IMR-90 (cell line): Measurements from ENCODE around the gene DNAJC4. TPM values are rescaled to one million over a fixed set of nuclear protein-coding genes. Genes with fewer than 3 reads are reported as not detected.
A peak's percentile ranks its signal among the peaks of the same experiment; 100 is the strongest.

Experiments
- ATAC-seq: fragments of 200-7000 bp; cut with Tn5 transposase; 2 replicates; pipeline ENCODE4 v1.9.1; 2020; ENCODE audit warnings: low read depth, mild to moderate bottlenecking, moderate library complexity
- BruUV-seq: library from RNA; stranded (reverse); fragments of 400-500 nt; replicated peaks from 2 replicates; lab custom pipeline; 2021; lab: Mats Ljungman, UMichigan
- CTCF ChIA-PET: fragments of 300-600 bp; formaldehyde crosslinking; extraction: SDS; loops from one replicate; lab custom pipeline; 2021; ENCODE audit warnings: antibody characterized with exemption; lab: Yijun Ruan, JAX
- POLR2A ChIA-PET: fragments of 300-600 bp; sonication (Branson Sonifier 250); formaldehyde crosslinking; loops from one replicate; lab custom pipeline; 2022; ENCODE audit warnings: antibody characterized with exemption; ENCODE audit not compliant: unreplicated experiment; lab: Charles Lee
- DNase-seq: peaks from one replicate; pipeline ENCODE4 v3.0.0; 2013
- H2AFZ ChIP-seq: replicated peaks from 2 replicates; pipeline ENCODE3; 2013; ENCODE audit warnings: low read length, mild to moderate bottlenecking; ENCODE audit not compliant: poor library complexity
- H2AK5ac ChIP-seq: 2 replicates; pipeline ENCODE4 v1.6.1; 2013; ENCODE audit warnings: low read depth, low read length, inconsistent platforms
- H2AK9ac ChIP-seq: replicated peaks from 2 replicates; pipeline ENCODE3; 2013; ENCODE audit warnings: mild to moderate bottlenecking, low read depth, low read length, moderate library complexity; ENCODE audit not compliant: poor library complexity
- H2BK120ac ChIP-seq: 2 replicates; pipeline ENCODE4 v1.6.1; 2013; ENCODE audit warnings: low read depth, low read length, inconsistent platforms
- H2BK15ac ChIP-seq: 3 replicates; pipeline ENCODE4 v1.6.1; 2013; ENCODE audit warnings: low read depth, low read length, inconsistent platforms
- H2BK20ac ChIP-seq: 2 replicates; pipeline ENCODE4 v1.6.1; 2013; ENCODE audit warnings: low read depth, mild to moderate bottlenecking, inconsistent platforms, low read length, moderate library complexity
- H2BK5ac ChIP-seq: 2 replicates; pipeline ENCODE4 v1.6.1; 2013; ENCODE audit warnings: mild to moderate bottlenecking, low read depth, low read length, inconsistent platforms; ENCODE audit not compliant: poor library complexity, severe bottlenecking
- H3K14ac ChIP-seq: replicated peaks from 2 replicates; pipeline ENCODE4 v1.6.1; 2013; ENCODE audit warnings: low read depth, low read length, inconsistent platforms
- H3K18ac ChIP-seq: 2 replicates; pipeline ENCODE4 v1.6.1; 2013; ENCODE audit warnings: low read depth, low read length, control low read depth
- H3K23ac ChIP-seq: 2 replicates; pipeline ENCODE4 v1.6.1; 2013; ENCODE audit warnings: low read depth, low read length, inconsistent platforms
- H3K27ac ChIP-seq: 2 replicates; pipeline ENCODE4 v1.5.1; 2013; ENCODE audit warnings: mild to moderate bottlenecking, control low read depth, low read length; ENCODE audit not compliant: insufficient read depth
- H3K27me3 ChIP-seq: 2 replicates; pipeline ENCODE4 v1.6.1; 2013; ENCODE audit warnings: low read length; ENCODE audit not compliant: control insufficient read depth, insufficient read depth
- H3K36me3 ChIP-seq: 2 replicates; pipeline ENCODE4 v1.6.1; 2013; ENCODE audit warnings: low read length, mixed read lengths; ENCODE audit not compliant: control insufficient read depth, insufficient read depth
- H3K4ac ChIP-seq: 2 replicates; pipeline ENCODE4 v1.6.1; 2013; ENCODE audit warnings: low read depth, low read length, inconsistent platforms
- H3K4me1 ChIP-seq: 2 replicates; pipeline ENCODE4 v1.6.1; 2013; ENCODE audit warnings: low read length, mixed read lengths; ENCODE audit not compliant: control insufficient read depth, insufficient read depth
- H3K4me2 ChIP-seq: 2 replicates; pipeline ENCODE4 v1.6.1; 2013; ENCODE audit warnings: low read depth, mild to moderate bottlenecking, control low read depth, low read length, moderate library complexity
- H3K4me3 ChIP-seq: 2 replicates; pipeline ENCODE4 v1.5.1; 2013; ENCODE audit warnings: low read depth, mild to moderate bottlenecking, control low read depth, low read length, moderate library complexity; ENCODE audit not compliant: insufficient read depth
- H3K56ac ChIP-seq: 2 replicates; pipeline ENCODE4 v1.6.1; 2013; ENCODE audit warnings: low read length, inconsistent platforms; ENCODE audit not compliant: insufficient read depth; ENCODE audit errors: extremely low read depth
- H3K79me1 ChIP-seq, 2 experiments: 2 replicates each; pipeline ENCODE4 v1.6.1; 2013; ENCODE audit warnings: low read length in 2 of 2, inconsistent platforms in 1 of 2, low read depth in 1 of 2
- H3K9ac ChIP-seq: 2 replicates; pipeline ENCODE4 v1.6.1; 2013; ENCODE audit warnings: low read depth, low read length, control low read depth
- H3K9me1 ChIP-seq: 2 replicates; pipeline ENCODE4 v1.6.1; 2013; ENCODE audit warnings: low read length, inconsistent platforms; ENCODE audit not compliant: insufficient read depth
- H3K9me3 ChIP-seq: 2 replicates; pipeline ENCODE4 v1.6.1; 2013; ENCODE audit warnings: low read length; ENCODE audit not compliant: control insufficient read depth, insufficient read depth
- H4K20me1 ChIP-seq: 2 replicates; pipeline ENCODE4 v1.6.1; 2013; ENCODE audit warnings: low read length, inconsistent platforms; ENCODE audit not compliant: insufficient read depth
- H4K5ac ChIP-seq: 2 replicates; pipeline ENCODE4 v1.6.1; 2013; ENCODE audit warnings: mild to moderate bottlenecking, low read depth, low read length, control low read depth
- H4K8ac ChIP-seq, 2 experiments: 2 replicates each; pipeline ENCODE4 v1.6.1; 2013; ENCODE audit warnings: low read depth in 2 of 2, low read length in 2 of 2, control low read depth in 1 of 2, inconsistent platforms in 1 of 2
- H4K91ac ChIP-seq: 2 replicates; pipeline ENCODE4 v1.6.1; 2013; ENCODE audit warnings: low read depth, low read length, inconsistent platforms; ENCODE audit not compliant: insufficient read depth
- BHLHE40 ChIP-seq: fragments of 150-350 bp; IDR thresholded peaks from 2 replicates; pipeline ENCODE4 v1.6.1; 2016; ENCODE audit warnings: mild to moderate bottlenecking, low read depth, low read length
- CEBPB ChIP-seq: IDR thresholded peaks from 2 replicates; pipeline ENCODE4 v1.6.1; 2012; ENCODE audit warnings: low read depth, low read length, improper control_type of control experiment
- CHD1 ChIP-seq: IDR thresholded peaks from 2 replicates; pipeline ENCODE4 v1.6.1; 2012; ENCODE audit warnings: low read depth, low read length, improper control_type of control experiment
- FOS ChIP-seq: fragments of 150-350 bp; IDR thresholded peaks from 2 replicates; pipeline ENCODE4 v1.6.1; 2016; ENCODE audit warnings: low read depth, low read length
- MAFK ChIP-seq: IDR thresholded peaks from 2 replicates; pipeline ENCODE4 v1.6.1; 2012; ENCODE audit warnings: low read depth, low read length, improper control_type of control experiment
- MAZ ChIP-seq: IDR thresholded peaks from 2 replicates; pipeline ENCODE4 v1.6.1; 2012; ENCODE audit warnings: low read depth, mild to moderate bottlenecking, low read length, improper control_type of control experiment, moderate library complexity, borderline replicate concordance
- MXI1 ChIP-seq: IDR thresholded peaks from 2 replicates; pipeline ENCODE4 v1.6.1; 2012; ENCODE audit warnings: low read depth, mild to moderate bottlenecking, low read length, moderate library complexity, borderline replicate concordance
- NFE2L2 ChIP-seq: fragments of 150-350 bp; IDR thresholded peaks from 2 replicates; pipeline ENCODE4 v1.6.1; 2016; ENCODE audit warnings: low read depth, mild to moderate bottlenecking, low read length
- POLR2A ChIP-seq: IDR thresholded peaks from 2 replicates; pipeline ENCODE4 v1.6.1; 2012; ENCODE audit warnings: mild to moderate bottlenecking, low read depth, low read length
- RAD21 ChIP-seq: IDR thresholded peaks from 2 replicates; pipeline ENCODE4 v1.6.1; 2012; ENCODE audit warnings: low read length, improper control_type of control experiment
- RFX5 ChIP-seq: IDR thresholded peaks from 2 replicates; pipeline ENCODE4 v1.8.0; 2012; ENCODE audit warnings: low read depth, mild to moderate bottlenecking, low read length, moderate library complexity
- WGBS, 2 experiments: methylation state at CpG; one replicate each; pipeline versions ENCODE4 v1.1.5 to v1.1.7; 2013; ENCODE audit warnings: missing lambda C conversion rate in 2 of 2; ENCODE audit not compliant: insufficient read length in 1 of 2; ENCODE audit errors: extremely low coverage in 2 of 2; 5-methylcytosine and 5-hydroxymethylcytosine counted together
- dilution Hi-C: fragments of 300-500 bp; cut with HindIII; formaldehyde crosslinking; loops from one replicate; pipeline ENCODE4 v1.14.3; 2018; ENCODE audit warnings: low sequenced_read_pairs; ENCODE audit not compliant: unreplicated experiment
- in situ Hi-C: fragments of 300-500 bp; cut with MboI; formaldehyde crosslinking; loops from 3 replicates; pipeline ENCODE4 v1.14.3; 2019; ENCODE audit warnings: low sequenced_read_pairs, inconsistent platforms, mixed read lengths
- intact Hi-C: fragments of 100-400 bp; cut with micrococcal nuclease; formaldehyde crosslinking; loops from 2 replicates; pipeline ENCODE4 v1.10.0; 2022
- polyA plus RNA-seq, 3 experiments: library from polyadenylated mRNA; depleted of rRNA; stranded (reverse); fragments of >200 nt; gene quantifications; 2 replicates each; pipeline ENCODE4 v1.2.3, GENCODE V29; 2012; ENCODE audit warnings: low replicate concordance in 1 of 3
- total RNA-seq: library from RNA; depleted of rRNA; stranded (reverse); fragments of >200 nt; gene quantifications from 2 replicates; pipeline ENCODE4 v1.2.3, GENCODE V29; 2012
- TF ChIP-seq, protein P1 (sequence below): conservative IDR thresholded peaks from 2 replicates; pipeline ENCODE4 v1.5.1; 2012; ENCODE audit warnings: mild to moderate bottlenecking, low read depth, low read length, improper control_type of control experiment
- TF ChIP-seq, protein P2 (sequence below): fragments of 150-350 bp; IDR thresholded peaks from 2 replicates; pipeline ENCODE4 v1.6.1; 2016; ENCODE audit warnings: low read depth, mild to moderate bottlenecking, low read length, moderate library complexity, borderline replicate concordance

DNAJC4 gene
- total and polyA plus RNA-seq, 2 of the 4 experiments (the other 2 are of a cell fraction) = 2.2 to 22.8 TPM

GRCh38 chr11:64225608-64226506 is 4.5 kb upstream of the DNAJC4 start, which contains the start of the genes NUDT22 and TRPT1:
TSS of gene NUDT22 (plus strand) at chr11:64226274. CDS start at chr11:64226653, 379 bp downstream.
TSS of gene TRPT1 (minus strand) at chr11:64226186. CDS start at chr11:64225860, 326 bp downstream.
- in situ Hi-C loops = no loop called here
- no peaks in the 10 kb centered on the region; the same call in 1 of the 2 replicates for H4K20me1 ChIP-seq
- TF ChIP-seq MXI1 (peak; percentile 70; the same call in 1 of the 2 replicates), NFE2L2 (no peak), BHLHE40 (0 out of 2 replicates have a peak, but pooled peaks have one; percentile 21), POLR2A (peak; percentile 49), CHD1 (no peak), RFX5 (no peak), CEBPB (no peak), RAD21 (no peak), MAZ (no peak; the same call in 1 of the 2 replicates), FOS (no peak), MAFK (no peak)
- TF ChIP-seq, protein P1, sequence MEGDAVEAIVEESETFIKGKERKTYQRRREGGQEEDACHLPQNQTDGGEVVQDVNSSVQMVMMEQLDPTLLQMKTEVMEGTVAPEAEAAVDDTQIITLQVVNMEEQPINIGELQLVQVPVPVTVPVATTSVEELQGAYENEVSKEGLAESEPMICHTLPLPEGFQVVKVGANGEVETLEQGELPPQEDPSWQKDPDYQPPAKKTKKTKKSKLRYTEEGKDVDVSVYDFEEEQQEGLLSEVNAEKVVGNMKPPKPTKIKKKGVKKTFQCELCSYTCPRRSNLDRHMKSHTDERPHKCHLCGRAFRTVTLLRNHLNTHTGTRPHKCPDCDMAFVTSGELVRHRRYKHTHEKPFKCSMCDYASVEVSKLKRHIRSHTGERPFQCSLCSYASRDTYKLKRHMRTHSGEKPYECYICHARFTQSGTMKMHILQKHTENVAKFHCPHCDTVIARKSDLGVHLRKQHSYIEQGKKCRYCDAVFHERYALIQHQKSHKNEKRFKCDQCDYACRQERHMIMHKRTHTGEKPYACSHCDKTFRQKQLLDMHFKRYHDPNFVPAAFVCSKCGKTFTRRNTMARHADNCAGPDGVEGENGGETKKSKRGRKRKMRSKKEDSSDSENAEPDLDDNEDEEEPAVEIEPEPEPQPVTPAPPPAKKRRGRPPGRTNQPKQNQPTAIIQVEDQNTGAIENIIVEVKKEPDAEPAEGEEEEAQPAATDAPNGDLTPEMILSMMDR = peak; percentile 12; the same call in 1 of the 2 replicates
- TF ChIP-seq, protein P2, sequence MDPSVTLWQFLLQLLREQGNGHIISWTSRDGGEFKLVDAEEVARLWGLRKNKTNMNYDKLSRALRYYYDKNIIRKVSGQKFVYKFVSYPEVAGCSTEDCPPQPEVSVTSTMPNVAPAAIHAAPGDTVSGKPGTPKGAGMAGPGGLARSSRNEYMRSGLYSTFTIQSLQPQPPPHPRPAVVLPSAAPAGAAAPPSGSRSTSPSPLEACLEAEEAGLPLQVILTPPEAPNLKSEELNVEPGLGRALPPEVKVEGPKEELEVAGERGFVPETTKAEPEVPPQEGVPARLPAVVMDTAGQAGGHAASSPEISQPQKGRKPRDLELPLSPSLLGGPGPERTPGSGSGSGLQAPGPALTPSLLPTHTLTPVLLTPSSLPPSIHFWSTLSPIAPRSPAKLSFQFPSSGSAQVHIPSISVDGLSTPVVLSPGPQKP = no peak

More at GRCh38 chr11:64225608-64226506, 4.5 kb upstream of the DNAJC4 start, which contains the start of the genes NUDT22 and TRPT1:
- H3K27ac ChIP-seq = peak within 1 kb of the TSS; percentile 85
- H3K9me3 ChIP-seq = no peaks in the 10 kb centered on the region
- peak within 1 kb of the TSS; percentile 26; the same call in 1 of the 3 replicates for H2BK15ac ChIP-seq
- peak within 1 kb of the TSS; percentile 83 for H3K56ac ChIP-seq
- peak within 1 kb of the TSS; percentile 95 for H3K4me3 ChIP-seq
- peak within 1 kb of the TSS; percentile 82 for H3K18ac ChIP-seq
- peaks cover 5% of the 10 kb centered on the region for H3K36me3 ChIP-seq
- no TSS peak for BruUV-seq
- peak within 1 kb of the TSS; percentile 93 for H3K9ac ChIP-seq
- peak within 1 kb of the TSS; percentile 95 for H4K5ac ChIP-seq
- H4K8ac ChIP-seq = peak within 1 kb of the TSS; percentile 86 to 99
- ATAC-seq (peak; percentile 84), DNase-seq (peak; percentile 66)
- H3K79me1 ChIP-seq = peaks cover 22 to 62% of the 10 kb centered on the region in 2 experiments; a peak in 3 of 4 replicates
- peak within 1 kb of the TSS; percentile 100 for H2AK9ac ChIP-seq
- H2BK120ac ChIP-seq = peak within 1 kb of the TSS; percentile 25
- H2BK5ac ChIP-seq = peak within 1 kb of the TSS; percentile 90
- ChIA-PET POLR2A (interaction anchor here (0.5 kb wide), 1 partner anchor 75 kb away, joined by 3 read pairs; no protein-coding TSS in a partner anchor), CTCF (interaction anchor here (0.6 to 0.9 kb wide), 2 partner anchors 36 to 75 kb away, joined by 3 read pairs; no protein-coding TSS in a partner anchor)
- dilution Hi-C loops = no loop called here
- H2AK5ac ChIP-seq = peak within 1 kb of the TSS; percentile 94
- no peaks in the 10 kb centered on the region for H3K27me3 ChIP-seq
- WGBS, 2 experiments = 0% methylated on average over 30 of the region's 54 CpGs; no CpG with 5 or more reads in 1 of the 2 experiments
- H3K4ac ChIP-seq = peak within 1 kb of the TSS; percentile 95
- no peak within 1 kb of the TSS for H2BK20ac ChIP-seq
- peak within 1 kb of the TSS; percentile 99 for H2AFZ ChIP-seq
- intact Hi-C loops = no loop called here
- H4K91ac ChIP-seq = peak within 1 kb of the TSS; percentile 94
- peaks cover 20% of the 10 kb centered on the region for H3K4me1 ChIP-seq
- peaks cover 19% of the 10 kb centered on the region for H3K9me1 ChIP-seq
- H3K4me2 ChIP-seq = peak within 1 kb of the TSS; percentile 95
- H3K14ac ChIP-seq = peak within 1 kb of the TSS; percentile 95
- peak within 1 kb of the TSS; percentile 92 for H3K23ac ChIP-seq
